Fibroblast of skin of left biceps (primary cell): ENCODE measurements around the gene KMT2C.

Source experiments
- DNase-seq, 2 experiments: peaks; one replicate each; pipeline ENCODE4 v3.0.0-alpha.2; 2013; ENCODE audit warnings: low read depth in 2 of 2

The KMT2C gene

DNA sequence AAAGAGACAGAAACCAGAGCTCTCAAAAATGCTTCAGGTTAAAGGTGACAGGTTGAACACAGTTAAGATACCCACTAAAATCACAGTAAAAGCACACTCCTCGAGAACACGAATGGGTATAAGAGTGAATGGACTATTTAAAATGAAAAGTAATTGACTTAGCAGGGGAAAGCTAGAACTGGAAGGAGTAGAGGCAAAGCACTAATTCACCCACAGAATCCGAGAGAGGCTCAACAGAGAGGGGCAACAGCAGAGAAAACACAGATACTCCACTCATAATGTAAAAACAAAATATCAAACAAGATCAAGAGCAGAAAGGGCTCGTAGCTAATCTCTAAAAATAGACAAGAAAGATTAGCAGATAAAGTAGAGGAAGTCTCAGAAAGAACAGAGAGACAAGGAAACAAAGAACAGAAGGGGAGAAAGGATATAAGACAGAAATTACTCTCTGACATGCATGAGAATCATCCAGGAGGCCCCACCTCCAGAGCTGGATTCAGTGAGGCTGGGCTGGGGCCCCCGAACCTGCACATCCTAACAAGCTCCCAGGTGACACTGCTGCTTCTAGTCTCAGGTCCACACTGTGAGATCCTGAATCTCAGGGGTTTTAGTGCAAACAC is 292.7 kb downstream of the KMT2C start:
- no peak for DNase-seq

GRCh38 chr7:152140560-152140959 is 295.2 kb downstream of the KMT2C start:
- no peak for DNase-seq

- no peak for DNase-seq
These were observed 295.7 kb downstream of the KMT2C start for GRCh38 chr7:152140067-152140466.

DNA sequence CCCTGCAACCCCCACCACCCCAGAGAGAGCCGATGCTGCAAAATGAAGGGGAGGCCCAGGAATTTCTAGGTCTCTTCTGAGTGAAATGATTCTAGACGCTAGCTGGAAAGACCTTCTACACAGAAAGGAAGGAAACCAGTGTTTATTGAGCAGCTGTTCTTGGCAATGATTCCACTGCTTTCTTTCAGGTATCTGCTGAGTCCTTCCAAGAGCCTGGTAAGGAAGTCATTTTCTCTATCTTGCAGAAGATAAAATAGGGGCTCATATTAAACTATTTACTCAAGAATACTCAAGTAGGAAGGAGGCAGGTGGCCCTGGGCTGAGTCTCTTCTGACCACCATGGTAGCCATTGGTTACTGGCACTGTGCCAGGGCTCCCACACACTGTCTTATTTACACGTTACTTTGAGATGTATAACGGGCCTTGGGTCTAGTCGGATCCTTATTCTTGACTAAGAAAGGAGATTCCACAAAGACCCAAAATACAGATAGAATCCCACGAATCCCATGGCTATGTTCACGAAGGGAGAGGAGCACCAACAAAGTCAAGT is 298.3 kb downstream of the KMT2C start:
- no peak for DNase-seq

DNA sequence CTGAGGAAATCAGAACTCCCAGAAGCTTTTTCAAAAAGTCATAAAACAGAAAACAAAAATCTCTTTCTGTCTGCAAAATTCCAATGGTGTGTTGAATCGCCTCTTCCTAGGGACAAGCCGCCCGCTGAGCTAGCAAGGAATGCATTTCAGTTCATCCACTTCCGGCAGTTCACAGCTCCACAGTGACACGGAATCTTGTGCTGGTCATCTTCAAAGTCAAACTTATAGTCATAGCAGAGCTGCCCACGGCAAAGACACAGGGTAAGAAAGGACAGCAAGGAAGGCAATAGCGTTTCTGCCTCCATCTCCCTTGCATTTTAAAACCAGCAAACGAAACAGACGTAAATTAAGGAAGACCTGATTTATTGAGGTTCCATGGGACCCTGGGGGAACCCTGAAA is 299.1 kb downstream of the KMT2C start:
- DNase-seq = no peak

DNA sequence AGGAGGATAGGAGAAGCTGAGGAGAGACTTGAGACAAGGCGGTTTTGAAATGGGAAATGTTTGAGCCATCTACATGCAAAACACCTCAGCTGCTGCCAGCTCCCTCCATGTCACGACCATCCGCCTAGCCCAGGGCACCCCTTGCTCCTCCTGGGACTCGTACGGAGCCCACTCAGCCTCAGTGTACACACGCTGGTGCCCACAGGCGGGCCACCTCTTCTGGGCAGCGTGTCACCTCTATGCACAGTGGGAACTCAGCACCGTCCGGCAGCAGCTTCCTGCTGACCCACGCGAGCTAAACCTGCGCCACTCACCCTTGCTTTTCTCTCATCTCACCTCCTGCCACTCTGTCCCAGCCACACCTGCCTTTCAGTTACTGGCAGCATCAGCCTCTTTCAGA is 302.0 kb downstream of the KMT2C start:
- no peak for DNase-seq

DNA sequence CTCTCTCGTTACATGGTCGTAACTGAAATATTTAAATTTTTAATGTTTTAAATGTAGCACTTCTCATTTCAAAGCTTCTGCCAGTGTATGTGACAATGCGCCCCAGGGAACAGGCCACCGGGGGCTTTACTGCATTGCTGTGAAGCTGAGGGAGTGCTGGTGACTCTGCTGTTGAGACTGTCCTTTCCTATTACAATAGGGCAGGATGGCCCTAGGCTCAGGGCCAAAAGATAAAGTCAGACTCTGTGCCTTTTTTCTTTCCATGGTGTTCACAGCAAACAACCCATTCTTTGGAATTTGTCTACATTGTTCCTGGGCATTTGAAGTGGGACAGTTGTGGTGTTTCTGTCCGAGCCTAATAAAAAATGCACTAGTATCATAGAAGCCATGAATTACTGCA is 303.0 kb downstream of the KMT2C start:
- DNase-seq = no peak

GRCh38 chr7:152131981-152132494 is 303.8 kb downstream of the KMT2C start:
- no peak for DNase-seq

DNA sequence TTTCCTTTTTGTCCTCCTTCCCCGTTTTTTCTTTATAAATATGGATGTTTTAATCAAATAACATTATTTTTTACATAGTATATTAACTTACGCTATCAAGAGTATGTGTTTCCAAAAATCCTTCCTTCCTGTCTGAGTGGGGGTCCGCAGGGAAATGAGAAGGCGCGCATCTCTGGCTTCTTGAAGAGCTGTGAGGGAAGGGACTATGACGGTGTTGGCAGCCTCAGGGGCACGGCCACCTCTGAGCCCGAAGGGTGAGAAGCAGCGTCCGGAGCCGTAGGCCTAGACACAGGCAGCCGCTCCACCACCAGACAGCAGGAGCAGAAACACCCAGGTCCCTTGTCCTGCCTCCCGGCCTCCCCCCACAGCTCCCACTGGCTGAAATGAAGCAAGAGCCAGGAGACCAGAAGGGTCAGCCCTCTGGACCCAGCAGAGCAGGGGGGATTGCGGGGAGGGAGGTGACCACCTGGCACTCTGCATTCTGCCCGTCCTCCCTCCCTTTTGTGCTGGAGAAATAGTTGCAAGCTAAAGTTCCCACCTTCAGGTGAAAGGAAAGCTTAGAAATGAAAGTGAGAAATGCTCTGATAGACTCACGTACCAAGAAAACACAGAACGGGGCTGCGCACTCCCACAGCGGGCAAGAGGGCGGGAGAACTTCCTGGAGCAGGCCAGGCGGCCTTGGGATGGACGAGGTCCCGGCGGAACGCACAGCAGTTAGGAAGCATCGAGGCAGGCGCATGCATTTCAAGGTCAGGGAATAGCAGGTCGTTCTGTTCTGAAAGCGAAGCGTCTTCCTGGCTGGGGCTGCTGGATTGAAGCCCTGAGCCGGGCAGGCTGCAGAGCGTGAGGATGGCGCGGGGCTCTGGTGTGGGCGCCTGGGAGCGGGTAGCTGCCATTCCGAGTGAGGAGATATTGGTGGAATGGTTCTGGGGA is 304.9 kb downstream of the KMT2C start:
- no peak for DNase-seq

- no peak for DNase-seq
These were observed 306.1 kb downstream of the KMT2C start for GRCh38 chr7:152129682-152130081.

DNA sequence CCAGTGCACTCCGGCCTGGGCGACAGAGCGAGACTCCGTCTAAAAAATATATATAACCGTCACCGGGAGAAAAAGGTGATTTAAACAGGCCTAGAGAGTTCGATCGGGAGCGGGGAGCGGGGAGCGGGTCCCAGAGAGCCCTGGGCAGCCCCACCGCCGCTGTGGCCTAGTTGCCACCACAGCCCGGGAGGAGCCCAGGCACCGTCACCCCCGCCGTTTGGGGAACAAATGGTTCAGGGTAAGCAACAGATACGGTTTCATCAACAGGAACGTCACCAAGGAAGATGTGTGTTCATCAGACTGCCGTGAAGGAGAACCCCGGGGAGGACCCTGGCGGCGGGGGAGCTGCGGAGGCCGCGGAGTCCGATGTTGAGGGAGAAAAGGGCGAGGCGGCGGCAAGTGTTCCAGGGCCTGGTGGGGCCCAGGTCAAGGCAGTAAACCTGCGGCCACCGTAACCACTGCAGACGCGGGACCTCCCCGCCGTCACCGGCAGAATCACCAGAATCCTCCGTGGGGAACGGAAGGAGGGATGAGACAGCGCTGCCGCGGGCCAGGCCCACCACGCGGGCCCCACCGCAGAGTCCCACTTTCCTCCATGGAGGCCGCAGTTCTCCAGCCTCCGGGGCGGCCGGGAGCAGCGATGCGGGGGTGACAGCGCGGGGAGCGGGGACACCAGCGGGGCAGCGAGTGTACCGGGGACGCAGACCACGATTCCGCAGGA is 306.9 kb downstream of the KMT2C start:
- DNase-seq = no peak

- no peak for DNase-seq
These were observed 307.6 kb downstream of the KMT2C start for GRCh38 chr7:152128252-152128651.

DNA sequence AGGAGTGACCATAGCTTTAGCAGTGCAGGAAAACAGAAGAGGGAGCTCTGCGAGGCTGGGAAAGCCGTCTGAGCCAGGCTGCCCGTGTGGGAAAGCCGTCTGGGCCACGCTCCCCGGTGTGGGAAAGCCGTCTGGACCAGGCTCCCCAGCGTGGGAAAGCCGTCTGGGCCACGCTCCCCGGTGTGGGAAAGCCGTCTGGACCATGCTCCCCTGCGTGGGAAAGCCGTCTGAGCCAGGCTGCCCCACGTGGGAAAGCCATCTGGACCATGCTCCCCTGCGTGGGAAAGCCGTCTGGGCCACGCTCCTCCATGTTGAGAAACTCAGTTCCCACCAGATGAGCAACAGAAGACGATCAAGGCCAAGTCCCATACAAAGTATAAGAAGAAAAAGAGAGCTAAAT is 308.6 kb downstream of the KMT2C start:
- no peak for DNase-seq

GRCh38 chr7:152126741-152127140 is 309.1 kb downstream of the KMT2C start:
- DNase-seq = no peak

GRCh38 chr7:152122540-152122939 is 313.3 kb downstream of the KMT2C start:
- no peak for DNase-seq

GRCh38 chr7:152121432-152121831 is 314.4 kb downstream of the KMT2C start:
- no peak for DNase-seq

- DNase-seq = no peak
These were observed 315.0 kb downstream of the KMT2C start for GRCh38 chr7:152120776-152121175.

- no peak for DNase-seq
These were observed 315.6 kb downstream of the KMT2C start for GRCh38 chr7:152120210-152120609.

- no peak for DNase-seq
These were observed 318.4 kb downstream of the KMT2C start for GRCh38 chr7:152117356-152117755.

GRCh38 chr7:152115021-152115718 is 320.6 kb downstream of the KMT2C start:
- DNase-seq = no peak

DNA sequence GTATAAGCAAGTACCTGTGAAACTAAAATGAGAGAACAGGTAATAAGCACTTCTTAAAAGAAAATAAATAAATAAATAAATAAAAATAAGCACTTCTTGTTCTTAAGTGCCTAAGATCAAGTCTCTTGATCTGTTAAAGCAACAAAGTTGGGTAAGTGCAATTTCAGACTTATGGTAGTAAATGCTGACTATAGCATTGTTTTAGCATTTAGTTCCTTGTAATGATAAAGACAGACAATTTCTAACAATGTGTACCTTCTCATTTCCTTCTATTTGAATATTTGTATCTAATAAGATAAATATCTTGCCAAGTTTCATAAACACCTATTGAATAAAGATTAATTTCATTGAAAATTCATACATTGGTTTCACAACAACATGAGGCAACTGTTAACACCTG is 323.0 kb downstream of the KMT2C start:
- no peak for DNase-seq
